Aorta (tissue), 5 donors: ENCODE measurements around the gene PCNX2. TPM values are rescaled to one million over a fixed set of nuclear protein-coding genes. Genes with fewer than 3 reads are reported as not detected.

Experiments
- ATAC-seq: fragments of 200-7000 bp; cut with Tn5 transposase; one replicate; pipeline ENCODE4 v1.9.1; 2022; ENCODE audit warnings: moderate library complexity; ENCODE audit not compliant: low FRiP score
- DNase-seq, 2 donors: peaks; one replicate each; pipeline ENCODE4 v3.0.0-alpha.2; 2020
- H3K27ac ChIP-seq, 2 donors: one replicate each; pipeline ENCODE4 v1.5.1; 2013; ENCODE audit warnings: low read length in 2 of 2, mild to moderate bottlenecking in 2 of 2, moderate library complexity in 2 of 2, control low read depth in 1 of 2, inconsistent platforms in 1 of 2, low read depth in 1 of 2
- H3K27me3 ChIP-seq, 2 donors: one replicate each; pipeline ENCODE4 v1.6.1; 2013; ENCODE audit warnings: control low read depth in 1 of 2, low read length in 1 of 2, mild to moderate bottlenecking in 1 of 2, moderate library complexity in 1 of 2; ENCODE audit not compliant: insufficient read depth in 2 of 2, control insufficient read depth in 1 of 2
- H3K36me3 ChIP-seq, 2 donors: one replicate each; pipeline ENCODE4 v1.6.1; 2013; ENCODE audit warnings: control low read depth in 1 of 2, low read length in 1 of 2, mild to moderate bottlenecking in 1 of 2; ENCODE audit not compliant: insufficient read depth in 2 of 2, control insufficient read depth in 1 of 2
- H3K4me1 ChIP-seq, 2 donors: one replicate each; pipeline ENCODE4 v1.6.1; 2013; ENCODE audit warnings: low read length in 2 of 2, control low read depth in 1 of 2, mild to moderate bottlenecking in 1 of 2, moderate library complexity in 1 of 2; ENCODE audit not compliant: insufficient read depth in 2 of 2, control insufficient read depth in 1 of 2
- H3K4me3 ChIP-seq, 2 donors: one replicate each; pipeline ENCODE4 v1.5.1; 2013; ENCODE audit warnings: low read length in 2 of 2, control low read depth in 1 of 2, mild to moderate bottlenecking in 1 of 2
- H3K9me3 ChIP-seq: one replicate; pipeline ENCODE4 v1.6.1; 2013; ENCODE audit warnings: mild to moderate bottlenecking, low read length; ENCODE audit not compliant: control insufficient read depth
- WGBS, 2 donors: extraction: QIAGEN DNeasy Blood & Tissue Kit; methylation state at CpG; one replicate each; pipeline ENCODE4 v1.1.7; 2013; 5-methylcytosine and 5-hydroxymethylcytosine counted together
- intact Hi-C, 2 donors: fragments of 100-400 bp; cut with DNase I; formaldehyde crosslinking; loops; one replicate each; pipeline versions ENCODE4 v1.14.2 to v1.15.0; 2022
- polyA plus RNA-seq, 2 donors: library from polyadenylated mRNA; stranded (reverse); fragments of 200-250 nt; gene quantifications; one replicate each; pipeline ENCODE4 v1.2.3, GENCODE V29; 2013
- total RNA-seq, 2 donors: library from RNA; stranded (reverse); fragmentation: NEBNext Ultra II Directional; extraction: Animal tissue kit (Norgen Biotek cat#: 25700); gene quantifications; one replicate each; pipeline ENCODE4 v1.2.1, GENCODE V29; 2021
- donor health status: healthy with polysubstance abuse.
- donor health status: Bipolar disorder and iron deficiency.
- donor health status: DM: no; HTN: no; CAD: no.
- donor health status: DM: no; HTN: no; CAD: no.
- donor health status: DM: yes; HTN: yes; CAD: no.

Gene PCNX2
- total and polyA plus RNA-seq, 4 donors, result 0.38 to 27.2 (median 20.1) TPM

DNA sequence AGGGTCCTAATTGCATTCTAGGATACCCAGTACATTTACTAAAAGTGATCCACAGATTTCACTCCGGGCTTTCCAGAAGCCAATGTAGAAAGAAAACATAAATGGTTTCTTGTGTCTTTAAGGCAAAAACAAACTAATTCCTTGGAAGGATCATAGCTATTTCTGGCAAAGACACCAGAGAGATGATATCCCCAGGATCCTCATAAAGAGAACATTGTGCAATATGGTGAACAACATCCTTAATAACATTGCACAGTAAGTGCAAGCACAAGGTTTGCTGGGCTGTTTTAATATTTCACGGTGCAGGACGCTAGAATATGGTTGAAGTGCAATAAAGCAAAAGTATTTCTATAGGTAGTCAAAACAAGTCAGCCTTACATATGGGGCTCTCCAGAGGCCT is 262.2 kb downstream of the PCNX2 start:
- Histone ChIP-seq H3K4me1 (no peaks in the 10 kb centered on the region), H3K4me3 (no peak overlapping the region), H3K27me3 (no peaks in the 10 kb centered on the region), H3K36me3 (no peaks in the 10 kb centered on the region), H3K9me3 (peaks cover 2% of the 10 kb centered on the region), H3K27ac (no peak overlapping the region)
- peak; percentile 70 for ATAC-seq
- 97 to 98% methylated on average over 3 of the region's 3 CpGs for WGBS, 2 donors
- intact Hi-C loops, result no loop called here
- DNase-seq, result no peak

DNA sequence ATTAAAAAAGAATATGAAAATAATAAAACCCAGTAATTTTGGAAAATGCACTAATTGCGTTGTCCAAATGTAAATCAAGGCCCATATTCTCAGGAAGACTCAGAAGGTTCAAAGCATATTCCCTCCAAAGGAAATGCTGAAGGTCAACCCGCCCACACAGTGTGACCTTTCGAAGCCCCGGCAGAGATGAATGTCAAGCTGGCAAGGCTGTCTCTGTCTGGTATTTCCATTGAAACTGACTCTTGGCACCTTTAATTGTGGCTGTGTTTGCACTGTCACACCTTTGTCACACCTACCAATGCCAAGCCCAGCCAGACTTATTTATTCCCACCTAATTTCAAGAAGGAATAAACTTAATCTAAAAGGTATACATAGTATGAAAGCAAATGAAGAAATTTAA is 262.6 kb downstream of the PCNX2 start:
- DNase-seq, result no peak
- H3K4me3 ChIP-seq, result no peak overlapping the region
- H3K27ac ChIP-seq, result no peak overlapping the region
- H3K27me3 ChIP-seq, result no peaks in the 10 kb centered on the region
- ATAC-seq, result no peak
- intact Hi-C loops, result no loop called here
- peaks cover 2% of the 10 kb centered on the region for H3K9me3 ChIP-seq
- no peaks in the 10 kb centered on the region for H3K36me3 ChIP-seq
- no peaks in the 10 kb centered on the region for H3K4me1 ChIP-seq
- WGBS, 2 donors, result 91 to 93% methylated on average over 4 of the region's 4 CpGs

DNA sequence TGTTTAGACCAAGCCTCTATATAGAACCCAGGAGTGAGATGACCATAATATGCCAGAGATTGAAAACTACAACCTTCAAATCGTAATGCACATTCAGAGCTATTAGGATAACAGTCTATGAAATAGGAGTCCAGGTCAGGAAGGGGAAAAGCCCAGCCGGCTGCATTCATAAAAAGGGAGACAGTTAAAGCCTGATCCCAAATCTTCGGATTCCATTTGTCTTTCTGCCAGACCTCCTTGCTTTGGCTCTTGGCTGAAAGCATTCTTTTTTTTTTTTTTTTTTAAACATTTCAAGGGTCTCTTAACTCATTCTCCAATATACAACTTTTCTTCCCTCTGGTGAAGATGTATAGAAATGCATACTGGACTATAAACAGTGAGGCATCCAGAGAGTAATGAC is 264.0 kb downstream of the PCNX2 start:
- DNase-seq (no peak), ATAC-seq (no peak)
- no peaks in the 10 kb centered on the region for H3K36me3 ChIP-seq
- intact Hi-C loops, result no loop called here
- H3K27ac ChIP-seq, result no peak overlapping the region
- no peaks in the 10 kb centered on the region for H3K27me3 ChIP-seq
- WGBS, 2 donors, result 85 to 86% methylated on average over 3 of the region's 3 CpGs
- no peaks in the 10 kb centered on the region for H3K4me1 ChIP-seq
- H3K9me3 ChIP-seq, result peaks cover 2% of the 10 kb centered on the region
- H3K4me3 ChIP-seq, result no peak overlapping the region

DNA sequence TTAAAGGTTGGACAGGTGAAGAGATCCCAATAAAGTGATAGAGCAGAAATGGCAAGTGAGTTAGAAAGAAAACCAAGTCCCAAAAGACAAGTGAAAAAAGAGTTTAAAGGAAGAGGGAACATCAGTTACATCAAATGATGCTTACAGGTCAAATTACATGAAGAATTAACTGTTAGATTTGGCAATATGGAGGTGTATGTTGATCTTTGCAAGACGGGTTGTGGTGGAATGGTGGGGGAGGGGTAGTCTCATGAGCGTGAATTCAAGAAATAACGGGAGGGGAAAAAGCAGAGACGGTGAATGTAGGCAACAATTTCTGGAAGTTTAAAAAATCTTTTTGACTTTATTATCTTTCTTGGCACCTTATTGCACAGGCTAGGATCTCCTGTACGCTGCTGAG is 268.5 kb downstream of the PCNX2 start:
- DNase-seq, result no peak
- no peak for ATAC-seq
- H3K4me1 ChIP-seq, result no peaks in the 10 kb centered on the region
- WGBS, 2 donors, result 45 to 65% methylated on average over 5 of the region's 5 CpGs
- H3K4me3 ChIP-seq, result no peak overlapping the region
- H3K27me3 ChIP-seq, result no peaks in the 10 kb centered on the region
- no peak overlapping the region for H3K27ac ChIP-seq
- H3K9me3 ChIP-seq, result no peaks in the 10 kb centered on the region
- intact Hi-C loops, result no loop called here
- H3K36me3 ChIP-seq, result no peaks in the 10 kb centered on the region

DNA sequence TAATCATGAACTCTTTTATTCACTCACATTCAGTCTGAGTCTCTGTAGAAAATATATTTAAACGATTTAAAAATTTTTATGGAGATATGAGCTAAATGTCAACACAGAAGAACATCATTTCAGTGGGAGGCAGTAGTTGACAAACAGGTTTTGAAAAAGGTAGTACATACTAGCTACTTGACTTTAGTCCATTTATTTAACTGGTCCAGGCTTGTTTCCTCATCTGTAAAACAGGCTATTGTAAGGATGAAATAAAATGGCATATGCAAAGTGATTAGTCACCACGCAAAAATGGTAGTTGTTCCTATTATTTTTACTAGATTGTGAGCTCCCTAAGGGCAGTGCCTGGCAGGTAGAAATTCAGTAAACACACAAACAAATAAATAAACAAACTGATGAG is 270.0 kb downstream of the PCNX2 start:
- Histone ChIP-seq H3K4me1 (no peaks in the 10 kb centered on the region), H3K27me3 (no peaks in the 10 kb centered on the region), H3K9me3 (no peaks in the 10 kb centered on the region), H3K27ac (no peak overlapping the region), H3K36me3 (no peaks in the 10 kb centered on the region), H3K4me3 (no peak overlapping the region)
- 78 to 86% methylated on average over 2 of the region's 2 CpGs for WGBS, 2 donors
- intact Hi-C loops, result no loop called here
- DNase-seq (no peak), ATAC-seq (no peak)

DNA sequence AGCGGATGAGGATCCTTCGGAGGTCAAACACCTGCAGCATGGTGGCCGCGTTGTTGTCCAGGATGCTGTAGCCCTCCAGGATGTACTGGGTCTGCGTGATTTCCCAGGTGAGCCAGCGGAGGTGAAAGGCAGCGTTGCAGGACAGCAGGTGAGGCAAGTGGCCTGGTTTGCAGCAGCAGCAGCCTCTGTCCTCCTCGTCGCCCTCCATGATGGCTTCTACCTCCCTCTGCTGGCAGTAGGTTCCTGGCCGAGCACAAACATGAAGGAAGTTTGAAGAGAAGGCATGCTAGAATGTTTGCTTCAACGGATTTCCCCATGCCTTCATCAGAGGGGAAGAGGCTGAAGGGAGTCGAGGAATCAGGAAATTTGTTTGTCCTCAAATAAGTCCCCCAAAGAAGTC is 270.4 kb downstream of the PCNX2 start:
- no peak for DNase-seq
- Histone ChIP-seq H3K4me3 (no peak overlapping the region), H3K27me3 (no peaks in the 10 kb centered on the region), H3K9me3 (no peaks in the 10 kb centered on the region), H3K4me1 (no peaks in the 10 kb centered on the region), H3K27ac (no peak overlapping the region), H3K36me3 (no peaks in the 10 kb centered on the region)
- no peak for ATAC-seq
- intact Hi-C loops, result no loop called here
- WGBS, 2 donors, result 83 to 86% methylated on average over 12 of the region's 12 CpGs

DNA sequence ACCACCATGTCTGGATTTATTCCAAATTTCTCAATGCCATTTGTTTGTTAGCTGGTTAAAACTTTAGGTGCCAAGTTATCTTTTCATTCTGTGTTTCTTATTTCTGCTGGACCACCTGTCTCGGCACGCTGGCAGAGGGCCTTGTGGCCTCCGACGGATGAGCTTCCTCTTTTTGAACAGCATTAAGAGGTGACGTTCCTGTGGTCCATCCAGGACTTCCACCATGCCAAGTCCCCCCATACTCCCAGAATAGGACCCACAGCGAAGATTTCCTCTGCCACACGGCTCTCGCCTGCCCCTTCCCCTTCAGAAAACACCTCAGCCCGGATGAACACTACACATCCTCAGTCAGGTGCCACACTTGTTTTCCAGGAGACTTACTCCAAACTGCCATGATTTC is 271.3 kb downstream of the PCNX2 start:
- ATAC-seq, result no peak
- H3K4me1 ChIP-seq, result no peaks in the 10 kb centered on the region
- WGBS, 2 donors, result 95 to 96% methylated on average over 9 of the region's 9 CpGs
- DNase-seq, result no peak
- no peaks in the 10 kb centered on the region for H3K27me3 ChIP-seq
- H3K4me3 ChIP-seq, result no peak overlapping the region
- H3K27ac ChIP-seq, result no peak overlapping the region
- intact Hi-C loops, result no loop called here
- no peaks in the 10 kb centered on the region for H3K9me3 ChIP-seq
- no peaks in the 10 kb centered on the region for H3K36me3 ChIP-seq

DNA sequence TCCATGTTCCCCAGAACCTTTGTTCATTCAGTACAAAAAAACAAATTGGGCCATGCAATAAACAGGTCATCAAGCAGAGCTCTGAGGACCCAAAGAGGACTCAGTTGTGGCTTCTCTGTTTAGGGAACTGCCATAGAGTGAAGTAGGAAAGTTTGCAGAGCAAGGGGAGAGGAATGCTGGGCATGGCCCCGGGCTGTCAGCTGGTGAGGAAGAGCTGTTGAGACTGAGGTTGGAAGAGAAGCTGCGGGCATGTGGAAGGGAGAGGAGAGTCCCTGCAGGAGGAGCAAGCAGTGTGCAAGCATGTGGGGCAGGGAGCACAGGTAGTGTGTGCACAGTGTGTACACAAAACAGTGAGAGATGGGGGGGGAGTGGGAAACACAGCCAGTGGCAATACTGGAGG is 273.3 kb downstream of the PCNX2 start:
- Histone ChIP-seq H3K4me1 (no peaks in the 10 kb centered on the region), H3K27ac (no peak overlapping the region), H3K9me3 (no peaks in the 10 kb centered on the region), H3K36me3 (no peaks in the 10 kb centered on the region), H3K4me3 (no peak overlapping the region), H3K27me3 (no peaks in the 10 kb centered on the region)
- DNase-seq (no peak), ATAC-seq (no peak)
- WGBS, 2 donors, result 93 to 98% methylated on average over 2 of the region's 2 CpGs
- intact Hi-C loops, result no loop called here

DNA sequence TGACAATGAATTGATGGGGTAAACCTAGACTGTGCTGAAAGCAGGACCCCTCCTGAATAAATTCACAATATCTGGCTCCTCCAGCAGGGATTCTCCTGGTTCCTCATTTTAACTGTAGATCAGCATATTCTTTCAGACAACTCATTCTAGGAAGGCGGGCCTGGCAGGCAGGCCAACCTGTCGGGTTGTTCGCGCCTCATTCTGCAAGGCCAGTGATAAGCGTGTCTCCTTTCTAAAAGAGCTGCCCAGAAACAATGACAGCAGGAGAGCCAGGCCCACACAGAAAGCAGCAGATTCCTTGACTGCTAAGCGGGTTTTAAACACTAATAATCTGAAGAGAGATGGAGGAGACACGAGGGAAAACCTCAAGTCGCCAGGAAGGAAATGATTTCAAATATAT is 275.1 kb downstream of the PCNX2 start:
- no peak overlapping the region for H3K27ac ChIP-seq
- intact Hi-C loops, result no loop called here
- no peaks in the 10 kb centered on the region for H3K27me3 ChIP-seq
- no peaks in the 10 kb centered on the region for H3K36me3 ChIP-seq
- 52 to 67% methylated on average over 8 of the region's 8 CpGs for WGBS, 2 donors
- peak; percentile 20 for ATAC-seq
- H3K4me3 ChIP-seq, result no peak overlapping the region
- no peak for DNase-seq
- H3K9me3 ChIP-seq, result no peaks in the 10 kb centered on the region
- no peaks in the 10 kb centered on the region for H3K4me1 ChIP-seq
